Colonic mucosa (tissue), 4 donors: ENCODE results near the gene CLIC2. TPM values are rescaled to one million over a fixed set of nuclear protein-coding genes. Genes with fewer than 3 reads are reported as not detected.
"Not testable (repeated sequence)": the region's sequence is repeated elsewhere in the genome, so short reads cannot be mapped to it uniquely, and the experiment has no call there.

ENCODE experiments used
- DNase-seq: peaks from one replicate; pipeline ENCODE4 v3.0.0-alpha.2; 2020
- H3K27ac ChIP-seq: fragments of 200-600 bp; one replicate; pipeline ENCODE4 v1.8.0; 2021
- H3K27me3 ChIP-seq: fragments of 200-600 bp; one replicate; pipeline ENCODE4 v1.8.0; 2021
- H3K36me3 ChIP-seq: fragments of 200-600 bp; one replicate; pipeline ENCODE4 v1.8.0; 2021
- H3K4me1 ChIP-seq: fragments of 200-600 bp; one replicate; pipeline ENCODE4 v1.8.0; 2021; ENCODE audit warnings: mild to moderate bottlenecking
- H3K4me3 ChIP-seq: fragments of 200-600 bp; one replicate; pipeline ENCODE4 v1.8.0; 2021
- H3K9ac ChIP-seq, 2 donors: one replicate each; pipeline ENCODE4 v1.7.0; 2013; ENCODE audit warnings: control low read depth in 2 of 2, low read depth in 2 of 2, low read length in 2 of 2
- H3K9me3 ChIP-seq: fragments of 200-600 bp; one replicate; pipeline ENCODE4 v1.8.0; 2021
- CTCF ChIP-seq: fragments of 200-600 bp; IDR thresholded peaks from one replicate; pipeline ENCODE4 v1.8.0; 2022; ENCODE audit warnings: antibody characterized with exemption, mild to moderate bottlenecking
- intact Hi-C: fragments of 100-400 bp; cut with DNase I; formaldehyde crosslinking; loops from one replicate; pipeline ENCODE4 v1.14.1; 2022
- total RNA-seq, 2 donors: library from RNA; stranded (reverse); fragmentation: NEBNext Ultra II Directional in 1 of 2; extraction: Animal tissue kit (Norgen Biotek cat#: 25700) in 1 of 2; gene quantifications; one replicate each; pipeline ENCODE4 v1.2.1, GENCODE V29; 2021
- donor health status: healthy.
- donor health status: DM: no; HTN: no; CAD: no.
- donor health status: DM: no; HTN: no; CAD: no.

Gene CLIC2
- total RNA-seq, 2 donors from 2014 or later, result 3.2 to 9.1 TPM

GRCh38 chrX:155313766-155314165 is 20.6 kb downstream of the CLIC2 start:
- intact Hi-C loops, result no loop called here
- Histone ChIP-seq H3K9ac (no peak overlapping the region), H3K27me3 (no peaks in the 10 kb centered on the region), H3K36me3 (no peaks in the 10 kb centered on the region), H3K9me3 (no peaks in the 10 kb centered on the region), H3K4me1 (no peaks in the 10 kb centered on the region), H3K4me3 (no peak overlapping the region), H3K27ac (no peak overlapping the region)
- no peak for DNase-seq
- TF ChIP-seq CTCF, result no peak

- Histone ChIP-seq H3K27ac (no peak overlapping the region), H3K9me3 (no peaks in the 10 kb centered on the region), H3K36me3 (no peaks in the 10 kb centered on the region), H3K9ac (no peak overlapping the region), H3K4me3 (no peak overlapping the region), H3K27me3 (no peaks in the 10 kb centered on the region), H3K4me1 (no peaks in the 10 kb centered on the region)
- intact Hi-C loops, result no loop called here
- DNase-seq, result no peak
- TF ChIP-seq CTCF, result no peak
Measured at GRCh38 chrX:155293771-155294170, 40.6 kb downstream of the CLIC2 start.

GRCh38 chrX:155279873-155280272 is 54.5 kb downstream of the CLIC2 start:
- intact Hi-C loops, result no loop called here
- Histone ChIP-seq H3K36me3 (no peaks in the 10 kb centered on the region), H3K4me1 (no peaks in the 10 kb centered on the region), H3K27ac (no peak overlapping the region), H3K9ac (no peak overlapping the region), H3K4me3 (no peak overlapping the region), H3K9me3 (no peaks in the 10 kb centered on the region), H3K27me3 (no peaks in the 10 kb centered on the region)
- no peak for DNase-seq
- TF ChIP-seq CTCF, result no peak

- Histone ChIP-seq H3K9me3 (no peaks in the 10 kb centered on the region), H3K4me1 (no peaks in the 10 kb centered on the region), H3K4me3 (no peak overlapping the region), H3K9ac (no peak overlapping the region), H3K27me3 (no peaks in the 10 kb centered on the region), H3K36me3 (no peaks in the 10 kb centered on the region), H3K27ac (no peak overlapping the region)
- intact Hi-C loops, result no loop called here
- TF ChIP-seq CTCF, result no peak
- DNase-seq, result no peak
Measured at GRCh38 chrX:155270969-155271368, 63.4 kb downstream of the CLIC2 start.

GRCh38 chrX:155267995-155268394 is 66.4 kb downstream of the CLIC2 start:
- H3K4me3 ChIP-seq, H3K9ac ChIP-seq, H3K36me3 ChIP-seq, H3K9me3 ChIP-seq, DNase-seq, H3K4me1 ChIP-seq, intact Hi-C loops, H3K27me3 ChIP-seq, H3K27ac ChIP-seq: not testable (repeated sequence)

- Histone ChIP-seq H3K36me3 (no peaks in the 10 kb centered on the region), H3K9ac (no peak overlapping the region), H3K4me3 (no peak overlapping the region), H3K4me1 (no peaks in the 10 kb centered on the region), H3K27me3 (no peaks in the 10 kb centered on the region), H3K27ac (no peak overlapping the region), H3K9me3 (no peaks in the 10 kb centered on the region)
- intact Hi-C loops, result no loop called here
- DNase-seq, result no peak
- no peak for TF ChIP-seq CTCF
Measured at GRCh38 chrX:155266439-155266838, 68.0 kb downstream of the CLIC2 start.
